PFSK-1 (cell line): ENCODE measurements around the gene PPP4R3B.

Experiments
- FOXP2 ChIP-seq: optimal IDR thresholded peaks from 2 replicates; pipeline ENCODE3; 2011; ENCODE audit warnings: borderline replicate concordance, control low read depth, inconsistent platforms; ENCODE audit not compliant: insufficient read depth; ENCODE audit errors: extremely low read length, extremely low read depth
- POLR2AphosphoS5 ChIP-seq: IDR thresholded peaks from 2 replicates; pipeline ENCODE4 v1.6.1; 2012; ENCODE audit warnings: low read depth, mild to moderate bottlenecking, control low read depth, low read length, moderate library complexity
- REST ChIP-seq, 2 experiments: IDR thresholded peaks; 2 replicates each; pipeline versions ENCODE4 v1.6.1 to v1.8.0; 2011 to 2012; ENCODE audit warnings: low read depth in 2 of 2, low read length in 2 of 2, control low read depth in 1 of 2, inconsistent platforms in 1 of 2, mild to moderate bottlenecking in 1 of 2, moderate library complexity in 1 of 2; ENCODE audit not compliant: insufficient read depth in 1 of 2
- SIN3A ChIP-seq: IDR thresholded peaks from 2 replicates; pipeline ENCODE4 v1.6.1; 2012; ENCODE audit warnings: mild to moderate bottlenecking, low read length, moderate library complexity, borderline replicate concordance; ENCODE audit not compliant: insufficient read depth
- TAF1 ChIP-seq: IDR thresholded peaks from 2 replicates; pipeline ENCODE4 v1.6.1; 2012; ENCODE audit warnings: low read length, control low read depth, borderline replicate concordance; ENCODE audit not compliant: insufficient read depth

Gene PPP4R3B

GRCh38 chr2:55609193-55609794 lies 8.1 kb downstream of the PPP4R3B start:
- TF ChIP-seq TAF1 (no peak), FOXP2 (no peak), POLR2AphosphoS5 (no peak)

GRCh38 chr2:55607717-55608116 lies 9.7 kb downstream of the PPP4R3B start:
- TF ChIP-seq REST (IDR thresholded peaks at IDR 0.05; ENCODE audit: insufficient read depth in 1 of 2, low read depth in 2 of 2, low read length in 2 of 2) = no peak
- TF ChIP-seq TAF1 = no peak
- TF ChIP-seq SIN3A = no peak
- no peak for TF ChIP-seq POLR2AphosphoS5
- TF ChIP-seq FOXP2 = no peak

GRCh38 chr2:55604027-55604565 lies 13.3 kb downstream of the PPP4R3B start:
- TF ChIP-seq TAF1 = no peak
- no peak for TF ChIP-seq SIN3A
- TF ChIP-seq POLR2AphosphoS5 = no peak
- no peak for TF ChIP-seq FOXP2
- no peak for TF ChIP-seq REST (IDR thresholded peaks at IDR 0.05; ENCODE audit: insufficient read depth in 1 of 2, low read depth in 2 of 2, low read length in 2 of 2)

- TF ChIP-seq SIN3A (no peak), POLR2AphosphoS5 (no peak), TAF1 (no peak), FOXP2 (no peak), REST (IDR thresholded peaks at IDR 0.05; ENCODE audit: insufficient read depth in 1 of 2, low read depth in 2 of 2, low read length in 2 of 2) (no peak)
Measured at GRCh38 chr2:55601849-55602248, 15.6 kb downstream of the PPP4R3B start.

GRCh38 chr2:55598056-55598795 lies 19.2 kb downstream of the PPP4R3B start:
- no peak for TF ChIP-seq TAF1
- TF ChIP-seq SIN3A = no peak
- TF ChIP-seq FOXP2 = no peak
- TF ChIP-seq REST (IDR thresholded peaks at IDR 0.05; ENCODE audit: insufficient read depth in 1 of 2, low read depth in 2 of 2, low read length in 2 of 2) = no peak
- no peak for TF ChIP-seq POLR2AphosphoS5
